HG03139 (cell line): ENCODE data around the gene CFAP210.

Experiments
- ATAC-seq: cut with Tn5 transposase; IDR thresholded peaks from one replicate; pipeline ENCODE4 v1.9.1; 2021; ENCODE audit not compliant: unreplicated experiment

CFAP210 gene

GRCh38 chr2:169694113-169694893 lies at the start of gene CFAP210, which contains the start of gene PHOSPHO2:
TSS of gene CFAP210 (minus strand) at chr2:169694405. CDS start at chr2:169694327, 78 bp downstream.
TSS of gene PHOSPHO2 (plus strand) at chr2:169694469. CDS start at chr2:169700972, 6,503 bp downstream.
- ATAC-seq = peak; percentile 99

- no peak for ATAC-seq
Observed at GRCh38 chr2:169743549-169743948, 49.3 kb upstream of the CFAP210 start.

GRCh38 chr2:169739351-169739750 lies 45.1 kb upstream of the CFAP210 start:
- no peak for ATAC-seq

GRCh38 chr2:169738566-169739229 lies 44.5 kb upstream of the CFAP210 start:
- no peak for ATAC-seq

- no peak for ATAC-seq
Observed at GRCh38 chr2:169736902-169737301, 42.7 kb upstream of the CFAP210 start.

GRCh38 chr2:169735623-169736022 lies 41.4 kb upstream of the CFAP210 start:
- ATAC-seq = no peak

- peak; percentile 34 for ATAC-seq
Observed at GRCh38 chr2:169734169-169734847, 40.1 kb upstream of the CFAP210 start.

GRCh38 chr2:169732583-169733358 lies 38.6 kb upstream of the CFAP210 start:
- ATAC-seq = no peak

- no peak for ATAC-seq
Observed at GRCh38 chr2:169732075-169732474, 37.9 kb upstream of the CFAP210 start.

- ATAC-seq = no peak
Observed at GRCh38 chr2:169729274-169729605, 35.0 kb upstream of the CFAP210 start.

- ATAC-seq = no peak
Observed at GRCh38 chr2:169727065-169727464, 32.9 kb upstream of the CFAP210 start.

GRCh38 chr2:169721016-169721415 lies 26.8 kb upstream of the CFAP210 start:
- ATAC-seq = no peak

GRCh38 chr2:169718930-169719504 lies 24.8 kb upstream of the CFAP210 start:
- ATAC-seq = no peak

- ATAC-seq = no peak
Observed at GRCh38 chr2:169717691-169718063, 23.5 kb upstream of the CFAP210 start.

- ATAC-seq = no peak
Observed at GRCh38 chr2:169716938-169717690, 22.9 kb upstream of the CFAP210 start.

GRCh38 chr2:169716238-169716886 lies 22.2 kb upstream of the CFAP210 start:
- no peak for ATAC-seq

GRCh38 chr2:169715379-169716237 lies 21.4 kb upstream of the CFAP210 start:
- no peak for ATAC-seq

- no peak for ATAC-seq
Observed at GRCh38 chr2:169714699-169715098, 20.5 kb upstream of the CFAP210 start.

GRCh38 chr2:169713331-169713730 lies 19.1 kb upstream of the CFAP210 start:
- no peak for ATAC-seq
